ENCODE results near the gene MOB1B.

DNA sequence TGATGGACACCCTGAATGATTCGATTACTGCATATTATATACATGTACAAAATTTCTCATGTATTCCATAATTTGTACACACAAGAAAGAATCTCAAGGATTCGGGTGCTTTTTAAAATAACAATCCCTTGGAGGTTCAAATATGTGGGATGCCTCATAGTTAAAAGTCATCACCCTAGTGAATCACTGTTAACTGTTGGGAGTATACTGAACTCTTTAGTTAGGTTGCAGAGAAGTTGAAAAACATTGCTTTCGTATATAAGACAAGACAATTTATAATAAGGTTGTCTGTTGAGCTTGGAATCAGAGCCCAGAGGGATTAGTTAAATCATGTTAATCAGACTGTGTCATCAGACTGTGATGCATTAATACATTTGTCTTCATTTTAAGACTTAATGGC lies 106.9 kb downstream of the MOB1B start:
- TF ChIP-seq, protein P1, sequence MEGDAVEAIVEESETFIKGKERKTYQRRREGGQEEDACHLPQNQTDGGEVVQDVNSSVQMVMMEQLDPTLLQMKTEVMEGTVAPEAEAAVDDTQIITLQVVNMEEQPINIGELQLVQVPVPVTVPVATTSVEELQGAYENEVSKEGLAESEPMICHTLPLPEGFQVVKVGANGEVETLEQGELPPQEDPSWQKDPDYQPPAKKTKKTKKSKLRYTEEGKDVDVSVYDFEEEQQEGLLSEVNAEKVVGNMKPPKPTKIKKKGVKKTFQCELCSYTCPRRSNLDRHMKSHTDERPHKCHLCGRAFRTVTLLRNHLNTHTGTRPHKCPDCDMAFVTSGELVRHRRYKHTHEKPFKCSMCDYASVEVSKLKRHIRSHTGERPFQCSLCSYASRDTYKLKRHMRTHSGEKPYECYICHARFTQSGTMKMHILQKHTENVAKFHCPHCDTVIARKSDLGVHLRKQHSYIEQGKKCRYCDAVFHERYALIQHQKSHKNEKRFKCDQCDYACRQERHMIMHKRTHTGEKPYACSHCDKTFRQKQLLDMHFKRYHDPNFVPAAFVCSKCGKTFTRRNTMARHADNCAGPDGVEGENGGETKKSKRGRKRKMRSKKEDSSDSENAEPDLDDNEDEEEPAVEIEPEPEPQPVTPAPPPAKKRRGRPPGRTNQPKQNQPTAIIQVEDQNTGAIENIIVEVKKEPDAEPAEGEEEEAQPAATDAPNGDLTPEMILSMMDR (IDR thresholded peaks at IDR 0.05), result no peak
- no peak for TF ChIP-seq POLR2A (IDR thresholded peaks at IDR 0.05)
